ENCODE data around the gene SLC22A16. TPM values are rescaled to one million over a fixed set of nuclear protein-coding genes. Genes with fewer than 3 reads are reported as not detected.

SLC22A16 gene
- total and polyA plus RNA-seq, 8 donors: 0.22 to 0.35 (median 0.26) TPM; not detected in 5

GRCh38 chr6:110389689-110390382 is 86.6 kb downstream of the SLC22A16 start:
- Histone ChIP-seq H3K27ac (no peak overlapping the region), H3K27me3 (no peaks in the 10 kb centered on the region), H3K9me3 (no peaks in the 10 kb centered on the region), H3K4me1 (peaks cover 0 to 18% (median 0%) of the 10 kb centered on the region in 3 donors), H3K36me3 (no peaks in the 10 kb centered on the region), H3K4me3 (no peak overlapping the region)
- FAIRE-seq (no peak), ATAC-seq (peak; percentile 65 to 87 (median 75)), DNase-seq (peak in 1 of 6 donors; percentile 11)
- 40 to 54% methylated on average over 4 of the region's 4 CpGs for WGBS, 2 donors
- TF ChIP-seq CTCF (IDR thresholded peaks at IDR 0.05): no peak
- intact Hi-C loops (cut with DNase I): loop anchor here (5.0 to 10.0 kb wide), 3 partner anchors 208 to 685 kb away; partner anchors contain the start of gene CDC40 (in 1 of the 3)

- H3K9me3 ChIP-seq: no peaks in the 10 kb centered on the region
- no peak for DNase-seq
- H3K27ac ChIP-seq: no peak overlapping the region
- 45 to 60% methylated on average over 2 of the region's 2 CpGs for WGBS, 2 donors
- TF ChIP-seq CTCF (IDR thresholded peaks at IDR 0.05): no peak
- FAIRE-seq: no peak
- H3K27me3 ChIP-seq: no peaks in the 10 kb centered on the region
- H3K4me3 ChIP-seq: no peak overlapping the region
- no peak for ATAC-seq
- H3K4me1 ChIP-seq: peaks cover 0 to 18% (median 0%) of the 10 kb centered on the region in 3 donors
- intact Hi-C loops (cut with DNase I): loop anchor here in 1 of 3 donors (10.0 kb wide), 1 partner anchor 683 kb away; no protein-coding TSS in a partner anchor
- no peaks in the 10 kb centered on the region for H3K36me3 ChIP-seq
Observed at GRCh38 chr6:110387986-110388385, 88.4 kb downstream of the SLC22A16 start.

GRCh38 chr6:110385458-110385863 is 91.0 kb downstream of the SLC22A16 start:
- Histone ChIP-seq H3K27me3 (no peaks in the 10 kb centered on the region), H3K36me3 (no peaks in the 10 kb centered on the region), H3K4me3 (no peak overlapping the region), H3K27ac (no peak overlapping the region), H3K4me1 (peaks cover 0 to 18% (median 0%) of the 10 kb centered on the region in 3 donors), H3K9me3 (no peaks in the 10 kb centered on the region)
- no peak for ATAC-seq
- TF ChIP-seq CTCF (IDR thresholded peaks at IDR 0.05): no peak
- no peak for DNase-seq
- FAIRE-seq: no peak
- intact Hi-C loops (cut with DNase I): loop anchor here in 1 of 3 donors (10.0 kb wide), 1 partner anchor 681 kb away; no protein-coding TSS in a partner anchor
- WGBS, 2 donors: 74 to 80% methylated on average over 1 of the region's 1 CpG

GRCh38 chr6:110378552-110378951 is 97.9 kb downstream of the SLC22A16 start:
- H3K4me3 ChIP-seq: no peak overlapping the region
- H3K27me3 ChIP-seq: no peaks in the 10 kb centered on the region
- 86 to 87% methylated on average over 9 of the region's 9 CpGs for WGBS, 2 donors
- intact Hi-C loops (cut with DNase I): no loop called here
- no peak for DNase-seq
- H3K9me3 ChIP-seq: no peaks in the 10 kb centered on the region
- H3K36me3 ChIP-seq: no peaks in the 10 kb centered on the region
- H3K27ac ChIP-seq: no peak overlapping the region
- TF ChIP-seq CTCF (IDR thresholded peaks at IDR 0.05): no peak
- no peak for ATAC-seq
- no peak for FAIRE-seq
- no peaks in the 10 kb centered on the region for H3K4me1 ChIP-seq

Other genes starting within 250 kb of the SLC22A16 start
- 1 to 10 TPM; 1.0 to 4.4 (median 1.6) TPM for gene METTL24, start 118.3 kb downstream of the SLC22A16 start, total RNA-seq
- under 1 TPM; 0.34 to 0.80 TPM for gene METTL24, start 118.3 kb downstream of the SLC22A16 start, polyA plus RNA-seq
- gene DDO, start 61.0 kb downstream of the SLC22A16 start, total RNA-seq: 1 to 10 TPM; 1.0 to 3.8 (median 1.4) TPM
- 1 to 10 TPM; 1.2 to 2.2 TPM for gene DDO, start 61.0 kb downstream of the SLC22A16 start, polyA plus RNA-seq

Measured in pancreas (tissue), 10 donors.